Myocyte (in vitro differentiated cells): Measurements from ENCODE around the gene FAXDC2. TPM values are rescaled to one million over a fixed set of nuclear protein-coding genes. Genes with fewer than 3 reads are reported as not detected.

Experiments
- microRNA counts: library from miRNA; unstranded; fragments of <30 nt; microRNA quantifications from one replicate; lab custom pipeline; 2016
- microRNA-seq: library from miRNA; unstranded; fragments of <30 nt; microRNA quantifications from one replicate; pipeline ENCODE4, GENCODE V29; 2016
- total RNA-seq: library from RNA; depleted of rRNA; stranded (reverse); fragments of >200 nt; gene quantifications from 2 replicates; pipeline ENCODE4 v1.2.3, GENCODE V29; 2014

Gene FAXDC2
- total RNA-seq, 1 donor from 2014 or later: 11.6 TPM

MicroRNA genes within 50 kb of the gene (microRNA counts, 767-probe panel; counts per million panel counts)
- not detected for microRNA hsa-miR-378h (lab: Ali Mortazavi, UCI)

Small RNA genes lying within 50 kb of the gene (microRNA-seq; reads per million reads assigned to microRNA genes)
- not detected for gene MIR378H

Other genes with a start within 250 kb of the FAXDC2 start
- gene LARP1, start 95.2 kb downstream of the FAXDC2 start, total RNA-seq: 85.2 and 96.8 TPM in 2 replicates
- gene CNOT8, start 8.0 kb upstream of the FAXDC2 start, total RNA-seq: 49.1 and 60.3 TPM in 2 replicates
- gene GEMIN5, start 87.6 kb upstream of the FAXDC2 start, total RNA-seq: 19.8 and 22.0 TPM in 2 replicates
- 9.3 and 11.4 TPM in 2 replicates for gene MRPL22, start 90.5 kb upstream of the FAXDC2 start, total RNA-seq
- gene KIF4B, start 163.2 kb upstream of the FAXDC2 start, total RNA-seq: not detected in 2 replicates